Stimulated activated CD8-positive, alpha-beta memory T cell treated with anti-CD3 and anti-CD28 coated beads, Interleukin-4, amount 100 ng/mL, for 48 hours (primary cell): ENCODE data around the gene EXD3.
"Not testable (repeated sequence)": the region's sequence is repeated elsewhere in the genome, so short reads cannot be mapped to it uniquely, and the experiment has no call there.

Experiments used
- DNase-seq: peaks from one replicate; pipeline ENCODE4 v3.0.0-alpha.2; 2020

EXD3 gene

DNA sequence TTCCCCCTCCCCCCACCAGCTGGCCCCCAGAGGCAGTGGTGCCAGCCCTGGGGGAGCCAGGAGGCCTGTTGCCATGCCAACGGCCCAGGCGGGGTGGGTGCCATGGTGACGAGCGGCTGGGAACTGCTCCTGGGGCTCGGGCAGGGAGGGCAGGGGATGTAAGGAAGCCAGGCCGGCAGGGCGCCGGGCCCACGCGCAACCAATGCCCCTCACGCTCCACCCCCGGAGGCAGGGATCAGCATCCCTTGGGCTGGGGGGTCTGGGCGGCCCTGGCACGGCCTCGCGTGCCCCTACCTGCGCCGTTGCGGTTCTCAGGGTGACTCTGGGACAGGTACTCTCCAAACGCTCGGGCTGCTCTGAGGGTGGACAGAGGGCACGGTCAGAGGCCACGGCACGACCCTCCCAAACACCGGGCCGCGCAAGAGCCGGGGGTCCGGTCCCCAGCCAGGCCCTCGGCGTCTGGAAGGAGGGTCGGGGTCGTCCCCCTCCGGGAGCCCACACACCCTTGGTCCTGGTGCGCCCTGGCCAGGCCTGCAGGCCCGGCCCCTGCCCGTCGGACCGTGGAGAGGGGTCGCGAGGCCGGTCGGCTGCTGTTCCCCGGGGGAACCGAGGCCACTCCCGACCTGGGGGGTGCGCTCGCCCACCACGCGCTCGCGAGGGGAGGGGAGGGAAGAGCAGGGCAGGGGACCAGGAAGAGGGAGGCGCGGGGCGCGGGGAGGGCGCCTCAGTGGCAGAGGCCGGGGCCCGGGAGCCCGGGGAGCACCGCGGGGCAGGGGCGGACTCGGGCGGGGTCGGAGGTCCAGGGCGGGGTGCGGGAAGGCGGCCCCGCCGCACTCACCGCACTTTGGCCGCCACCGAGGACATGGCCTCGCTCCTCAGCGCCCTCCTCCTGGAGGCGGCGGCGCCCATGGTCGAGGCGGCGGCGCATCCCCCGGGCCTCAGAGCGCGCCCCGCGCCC is 35.5 kb upstream of the EXD3 start:
- DNase-seq = no peak

DNA sequence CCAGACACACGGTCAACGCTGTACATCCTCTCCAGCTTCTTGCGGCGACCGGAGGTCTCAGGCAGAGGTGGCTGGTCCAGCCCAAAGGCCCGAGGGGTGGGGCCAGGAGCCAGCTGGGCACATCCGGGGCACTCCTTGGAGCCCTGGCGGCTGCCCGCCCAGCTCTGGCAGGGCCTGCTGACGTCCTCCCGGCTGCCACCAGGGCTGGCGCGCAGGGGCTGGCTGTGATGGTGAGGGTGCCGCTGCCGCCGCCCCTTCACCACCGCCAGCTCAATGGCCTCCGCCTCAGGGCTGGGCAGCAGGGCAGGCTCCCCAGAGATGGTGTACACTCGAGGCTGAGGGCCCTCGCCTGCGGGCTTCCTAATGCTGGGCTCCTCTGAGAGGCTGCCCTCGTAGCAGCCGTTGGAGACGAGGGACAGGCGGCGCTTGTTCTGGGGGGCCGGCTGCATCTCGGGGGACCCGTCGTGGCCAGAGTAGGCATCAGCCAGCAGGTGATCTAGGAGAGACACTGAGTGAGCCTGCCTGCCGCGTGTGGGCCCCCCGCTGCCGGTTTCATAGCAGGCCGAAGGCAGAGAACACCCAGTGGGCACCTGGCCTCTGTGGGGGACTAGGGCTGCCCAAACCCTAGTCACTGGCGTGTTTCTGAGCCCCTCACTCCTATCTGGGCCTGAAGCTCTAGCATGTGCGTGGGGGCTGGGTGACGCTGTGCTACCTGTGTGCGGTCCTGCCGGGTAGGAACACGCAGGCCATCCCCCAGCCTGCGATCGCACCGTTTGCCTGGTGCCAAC is 34.6 kb upstream of the EXD3 start:
- no peak for DNase-seq

DNA sequence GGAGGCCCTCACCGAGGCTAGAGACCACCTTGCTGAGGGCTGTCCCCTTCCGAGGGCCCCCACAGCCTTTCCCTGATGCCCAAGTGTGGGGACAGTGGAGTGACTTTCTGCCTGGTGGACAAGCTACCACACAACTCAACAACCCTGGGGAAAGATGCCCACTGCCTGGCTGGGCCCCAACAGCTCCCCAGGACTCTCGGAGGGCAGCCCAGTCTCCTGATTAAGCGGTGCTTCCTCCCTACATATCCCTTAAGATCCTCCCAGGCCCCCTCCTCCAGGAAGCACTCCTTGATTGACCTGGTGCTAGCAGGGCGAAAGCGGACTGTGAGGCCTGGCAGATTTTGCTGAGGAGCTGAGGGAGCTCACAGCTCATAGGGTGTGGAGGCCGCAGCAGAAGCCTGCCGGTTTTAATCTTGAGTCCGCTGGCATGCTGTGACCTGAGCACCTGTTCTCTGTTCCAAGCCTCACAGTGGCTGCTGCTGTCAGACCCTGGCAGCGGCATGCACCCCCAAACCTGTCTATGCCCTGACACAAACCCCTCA is 34.0 kb upstream of the EXD3 start:
- no peak for DNase-seq

DNA sequence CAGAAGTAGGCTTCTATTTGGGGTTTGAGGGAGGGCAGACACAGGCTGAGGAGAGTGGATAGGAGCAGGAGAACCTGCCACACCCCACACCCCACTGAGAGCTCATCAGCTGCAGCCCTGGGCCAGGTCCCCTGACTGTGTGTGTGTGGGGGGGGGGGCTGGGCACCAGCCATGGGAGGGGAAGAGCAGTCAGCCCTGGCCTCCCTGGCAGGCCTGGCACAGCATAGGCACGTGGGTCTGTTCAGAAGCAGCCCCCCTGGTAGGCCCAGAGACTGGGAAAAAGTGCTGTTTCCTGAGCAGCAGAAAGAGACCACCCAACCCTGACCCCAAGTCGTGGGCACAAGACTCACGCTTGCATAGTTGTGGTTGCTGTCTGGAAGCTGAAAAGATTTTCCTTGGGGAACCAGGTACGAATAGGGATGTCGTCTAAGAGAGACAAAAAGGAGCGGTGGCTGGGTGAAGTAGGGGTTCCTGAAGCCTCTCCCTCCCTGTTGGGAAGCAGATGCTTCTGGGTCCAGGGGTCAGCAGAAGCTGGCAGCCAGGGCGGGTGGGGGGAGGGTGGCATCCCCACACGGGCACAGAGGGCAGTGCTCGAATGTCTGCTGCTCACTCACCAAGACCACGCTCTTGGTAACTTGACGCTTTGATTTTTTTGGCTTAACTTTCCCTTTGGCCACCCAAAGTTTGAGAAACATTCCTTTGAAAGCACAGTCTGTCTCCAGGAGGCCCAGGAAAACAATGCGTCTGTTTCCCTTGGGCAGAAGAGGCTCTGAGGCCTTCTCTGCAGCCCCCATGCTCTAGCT is 33.3 kb upstream of the EXD3 start:
- DNase-seq = no peak

DNA sequence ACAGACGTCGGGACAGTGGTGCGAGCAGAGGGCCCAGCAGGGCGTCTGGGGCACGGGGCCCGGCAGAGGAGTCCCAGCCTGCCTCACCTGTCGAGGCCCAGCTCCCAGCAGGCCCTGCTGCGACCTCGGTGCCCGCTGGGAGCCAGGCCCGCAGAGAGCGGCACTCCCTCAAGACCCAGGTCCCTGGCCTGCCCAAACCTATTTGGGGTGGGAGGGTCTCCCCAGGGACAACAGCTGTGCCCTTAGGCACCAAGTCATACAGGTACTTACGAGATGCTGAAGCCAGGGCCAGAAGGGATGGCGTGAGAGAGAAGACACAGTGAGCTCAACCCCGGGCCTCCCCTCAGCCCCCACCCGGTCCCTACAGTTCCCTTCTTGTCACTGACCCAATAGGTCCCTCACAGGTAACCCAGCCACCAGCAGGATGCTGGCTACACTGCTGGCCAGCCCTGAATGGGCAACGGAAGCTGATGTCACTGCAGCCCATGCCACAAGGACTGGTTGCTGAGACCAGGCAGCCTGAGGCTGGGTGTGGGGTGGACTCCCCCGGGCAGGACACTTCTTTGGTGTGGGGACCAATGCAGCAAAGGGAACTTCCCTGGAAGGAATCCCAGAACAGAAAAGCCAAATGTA is 32.5 kb upstream of the EXD3 start:
- no peak for DNase-seq

DNA sequence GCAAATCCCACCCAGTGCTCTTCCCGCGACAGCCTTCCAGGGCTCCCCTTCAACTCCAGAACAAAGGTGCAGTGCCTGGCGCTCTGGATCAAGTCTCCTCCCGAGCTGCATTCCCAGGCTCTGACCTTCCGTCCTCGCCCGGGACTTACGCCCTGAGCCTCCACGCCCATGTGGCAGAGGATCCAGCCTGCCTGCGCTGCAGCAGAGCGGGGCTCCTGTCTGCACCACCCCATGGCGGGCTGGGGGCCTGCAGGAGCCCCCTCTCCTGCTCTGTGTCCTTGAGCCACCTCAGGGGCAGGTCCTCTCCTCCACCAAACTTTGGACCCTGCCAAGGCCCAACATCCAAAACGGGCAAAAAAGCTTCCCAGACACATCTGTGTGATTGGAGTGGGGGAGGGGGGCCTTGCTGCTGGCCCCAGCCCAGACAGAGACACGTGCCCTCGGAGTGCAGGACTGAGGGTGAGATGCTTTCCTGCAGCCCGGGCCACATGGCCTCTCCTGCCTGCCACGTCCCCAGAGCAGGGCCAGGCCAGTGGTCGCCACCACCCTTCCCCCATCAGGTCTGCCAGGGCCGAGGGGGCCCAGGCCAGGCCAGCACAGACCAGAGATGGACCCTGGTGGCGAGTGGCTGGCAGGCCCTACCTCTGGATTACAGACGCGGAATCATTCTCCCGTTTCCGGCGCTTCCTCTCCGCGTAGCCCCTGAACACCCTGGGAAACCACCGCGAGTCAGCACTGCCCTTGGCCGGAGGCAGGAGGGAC is 31.8 kb upstream of the EXD3 start:
- DNase-seq = no peak

DNA sequence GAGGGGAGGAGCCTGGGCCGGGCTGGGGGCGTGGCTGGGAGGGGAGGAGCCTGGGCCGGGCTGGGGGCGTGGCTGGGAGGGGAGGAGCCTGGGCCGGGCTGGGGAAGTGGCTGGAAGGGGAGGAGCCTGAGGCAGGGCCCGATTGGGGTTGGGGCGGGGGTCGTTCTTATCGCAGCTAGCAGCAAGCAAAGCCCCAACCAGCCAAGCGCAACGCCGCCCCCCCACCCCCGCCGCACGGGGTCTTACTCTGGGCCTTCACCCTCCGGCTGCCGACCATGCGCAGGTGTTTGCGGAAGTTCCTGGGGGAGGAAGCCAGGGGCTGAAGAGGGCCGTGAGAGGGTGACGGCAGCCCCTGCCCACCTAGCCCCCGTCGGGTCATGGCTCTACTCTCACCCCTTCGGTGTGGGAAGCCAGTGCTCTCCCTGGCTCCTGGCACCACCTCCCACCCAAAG is 31.2 kb upstream of the EXD3 start:
- peak; percentile 61 for DNase-seq

DNA sequence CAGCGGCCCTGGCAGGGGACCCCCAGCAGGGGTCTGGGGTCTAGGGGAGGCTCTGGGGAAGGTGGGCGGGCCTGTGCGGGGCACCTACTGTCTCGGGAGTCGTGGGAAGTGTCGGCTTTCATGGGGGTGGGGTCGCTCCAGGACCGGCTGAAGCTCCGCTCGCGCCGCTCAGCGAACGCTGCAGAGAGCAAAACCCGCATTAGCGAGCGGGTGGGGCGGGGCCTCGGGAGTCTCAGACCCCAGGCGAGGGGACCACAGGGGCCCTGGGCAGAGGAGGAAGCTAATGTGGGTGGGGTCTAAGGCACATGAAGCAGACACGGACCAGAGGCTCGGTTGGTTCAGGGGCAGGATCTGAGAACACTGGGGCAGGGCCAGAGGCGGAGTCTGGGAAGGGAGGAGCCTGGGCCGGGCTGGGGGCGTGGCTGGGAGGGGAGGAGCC is 30.7 kb upstream of the EXD3 start:
- peak; percentile 80 for DNase-seq

DNA sequence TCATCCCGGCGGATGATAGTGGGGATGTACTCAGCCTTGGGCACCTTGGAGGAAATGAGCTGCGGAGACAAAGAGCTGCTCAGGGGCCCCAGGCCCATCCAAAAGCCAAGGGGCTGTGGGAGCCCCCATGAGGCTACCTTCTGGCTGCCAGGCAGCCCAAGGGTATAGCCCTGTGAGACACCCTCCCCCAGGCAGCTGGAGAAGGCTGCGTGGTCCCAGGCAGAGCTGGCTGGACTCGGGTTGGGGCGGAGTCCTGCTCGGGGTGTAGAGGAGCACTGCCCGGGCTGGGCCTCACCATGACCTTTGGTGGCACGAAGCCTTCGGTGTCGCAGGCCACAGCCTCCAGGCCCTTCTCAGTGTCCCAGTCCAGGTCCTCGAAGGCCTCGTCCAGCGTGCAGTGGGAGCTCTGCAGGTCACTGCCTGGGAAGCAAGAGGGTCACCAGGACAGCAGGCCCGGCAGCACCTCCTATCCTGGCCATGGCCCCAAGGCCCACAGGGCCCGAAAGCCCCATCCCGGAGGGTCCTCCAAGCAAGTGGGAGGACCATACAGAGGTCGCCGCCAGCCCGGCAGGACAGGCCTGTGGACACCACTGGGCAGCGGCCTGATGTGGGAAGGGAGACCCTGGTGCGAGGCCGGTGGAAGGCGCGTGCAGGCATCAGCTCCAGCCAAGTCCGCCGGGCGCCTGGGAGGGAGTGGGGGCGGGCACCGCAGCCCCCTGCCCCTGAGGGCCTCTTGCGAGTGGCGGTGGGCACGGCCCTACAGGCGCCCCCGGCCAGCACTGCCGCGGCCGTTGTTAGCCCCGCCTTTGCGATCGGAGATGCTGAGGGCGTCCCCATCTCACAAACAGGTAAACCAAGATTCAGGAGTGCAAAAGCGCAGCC is 30.0 kb upstream of the EXD3 start:
- no peak for DNase-seq

DNA sequence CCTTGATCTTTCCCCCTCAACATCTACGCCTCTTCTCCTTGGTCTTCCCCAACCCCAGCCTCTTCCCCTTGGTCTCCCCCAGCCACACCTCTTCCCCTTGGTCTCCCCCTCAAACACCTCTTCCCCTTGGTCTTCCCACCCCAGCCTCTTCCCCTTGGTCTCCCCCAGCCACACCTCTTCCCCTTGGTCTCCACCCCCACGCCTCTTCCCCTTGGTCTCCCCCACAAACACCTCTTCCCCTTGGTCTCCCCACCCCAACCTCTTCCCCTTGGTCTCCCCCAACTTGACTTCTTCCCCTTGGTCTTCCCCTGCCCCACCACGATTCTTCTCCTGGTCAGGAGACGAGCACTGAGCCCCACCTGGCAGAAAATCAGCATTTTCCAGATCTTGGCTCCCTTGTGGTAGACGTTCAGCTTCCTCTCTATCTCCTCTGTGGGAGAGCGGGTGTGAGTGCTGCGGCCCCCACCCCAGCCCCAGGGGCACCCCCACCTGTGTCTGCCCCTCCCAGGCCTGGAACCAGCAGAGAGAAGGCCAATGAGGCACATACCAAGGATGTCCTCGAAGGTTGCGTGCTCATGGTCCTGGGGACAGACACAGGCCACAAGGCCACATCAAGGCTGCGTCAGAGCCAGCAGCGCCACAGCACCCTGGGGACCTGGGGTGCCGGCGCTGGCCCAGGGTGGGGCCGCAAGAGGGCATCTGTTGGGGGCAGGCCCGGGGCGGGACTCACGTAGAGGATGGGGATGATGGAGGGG is 29.2 kb upstream of the EXD3 start:
- DNase-seq = no peak

DNA sequence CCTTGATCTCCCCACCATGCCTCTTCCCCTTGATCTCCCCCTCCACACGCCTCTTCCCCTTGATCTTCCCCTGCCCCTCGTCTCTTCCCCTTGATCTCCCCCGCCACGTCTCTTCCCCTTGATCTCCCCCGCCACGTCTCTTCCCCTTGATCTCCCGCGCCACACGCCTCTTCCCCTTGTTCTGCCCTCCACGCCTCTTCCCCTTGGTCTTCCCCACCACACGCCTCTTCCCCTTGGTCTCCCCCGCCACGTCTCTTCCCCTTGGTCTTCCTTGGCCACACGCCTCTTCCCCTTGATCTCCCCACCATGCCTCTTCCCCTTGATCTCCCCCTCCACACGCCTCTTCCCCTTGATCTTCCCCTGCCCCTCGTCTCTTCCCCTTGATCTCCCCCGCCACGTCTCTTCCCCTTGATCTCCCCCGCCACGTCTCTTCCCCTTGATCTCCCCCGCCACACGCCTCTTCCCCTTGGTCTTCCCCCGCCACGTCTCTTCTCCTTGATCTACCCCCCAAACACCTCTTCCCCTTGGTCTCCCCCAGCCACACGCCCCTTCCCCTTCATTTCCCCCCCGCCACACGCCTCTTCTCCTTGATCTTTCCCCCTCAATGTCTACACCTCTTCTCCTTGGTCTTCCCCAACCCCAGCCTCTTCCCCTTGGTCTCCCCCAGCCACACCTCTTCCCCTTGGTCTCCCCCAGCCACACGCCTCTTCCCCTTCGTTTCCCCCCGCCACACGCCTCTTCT is 28.5 kb upstream of the EXD3 start:
- DNase-seq = not testable (repeated sequence)

DNA sequence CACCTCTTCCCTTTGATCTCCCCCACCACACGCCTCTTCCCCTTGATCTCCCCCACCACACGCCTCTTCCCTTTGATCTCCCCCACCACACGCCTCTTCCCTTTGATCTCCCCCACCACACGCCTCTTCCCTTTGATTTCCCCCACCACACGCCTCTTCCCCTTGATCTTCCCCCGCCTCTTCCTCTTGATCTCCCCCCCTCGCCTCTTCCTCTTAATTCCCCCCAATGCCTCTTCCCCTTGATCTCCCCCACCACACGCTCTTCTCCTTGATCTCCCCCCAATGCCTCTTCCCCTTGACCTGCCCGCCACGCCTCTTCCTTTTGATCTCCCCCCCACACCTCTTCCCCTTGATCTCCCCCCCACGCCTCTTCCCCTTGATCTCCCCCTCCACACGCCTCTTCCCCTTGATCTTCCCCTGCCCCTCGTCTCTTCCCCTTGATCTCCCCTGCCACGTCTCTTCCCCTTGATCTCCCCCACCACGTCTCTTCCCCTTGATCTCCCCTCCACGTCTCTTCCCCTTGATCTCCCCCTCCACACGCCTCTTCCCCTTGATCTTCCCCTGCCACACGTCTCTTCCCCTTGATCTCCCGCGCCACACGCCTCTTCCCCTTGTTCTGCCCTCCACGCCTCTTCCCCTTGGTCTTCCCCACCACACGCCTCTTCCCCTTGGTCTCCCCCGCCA is 27.7 kb upstream of the EXD3 start:
- not testable (repeated sequence) for DNase-seq

DNA sequence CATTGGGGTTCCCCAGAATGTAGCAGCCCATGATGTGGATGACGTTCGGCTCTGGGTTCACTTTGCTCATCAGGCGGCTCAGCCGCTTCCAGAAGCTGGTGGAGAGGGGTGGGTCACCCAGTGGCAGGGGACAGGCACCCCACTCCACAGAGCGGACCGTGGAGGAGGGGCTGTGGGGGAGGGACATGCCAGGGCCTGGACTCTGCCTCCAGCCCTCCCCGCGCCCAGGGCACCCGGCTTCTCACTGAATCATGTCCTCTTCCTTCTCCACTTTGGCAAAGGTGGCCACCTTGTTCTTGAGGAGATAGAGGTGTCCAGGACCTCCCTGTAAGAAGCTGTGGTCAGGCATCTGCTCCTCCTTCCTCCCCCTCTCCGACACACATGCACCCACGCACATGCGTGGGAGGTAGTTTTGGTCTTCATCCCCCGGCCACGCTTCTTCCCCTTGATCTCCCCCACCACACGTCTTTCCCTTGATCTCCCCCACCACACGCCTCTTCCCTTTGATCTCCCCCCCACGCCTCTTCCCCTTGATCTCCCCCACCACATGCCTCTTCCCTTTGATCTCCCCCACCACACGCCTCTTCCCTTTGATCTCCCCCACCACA is 27.1 kb upstream of the EXD3 start:
- DNase-seq = peak; percentile 47

DNA sequence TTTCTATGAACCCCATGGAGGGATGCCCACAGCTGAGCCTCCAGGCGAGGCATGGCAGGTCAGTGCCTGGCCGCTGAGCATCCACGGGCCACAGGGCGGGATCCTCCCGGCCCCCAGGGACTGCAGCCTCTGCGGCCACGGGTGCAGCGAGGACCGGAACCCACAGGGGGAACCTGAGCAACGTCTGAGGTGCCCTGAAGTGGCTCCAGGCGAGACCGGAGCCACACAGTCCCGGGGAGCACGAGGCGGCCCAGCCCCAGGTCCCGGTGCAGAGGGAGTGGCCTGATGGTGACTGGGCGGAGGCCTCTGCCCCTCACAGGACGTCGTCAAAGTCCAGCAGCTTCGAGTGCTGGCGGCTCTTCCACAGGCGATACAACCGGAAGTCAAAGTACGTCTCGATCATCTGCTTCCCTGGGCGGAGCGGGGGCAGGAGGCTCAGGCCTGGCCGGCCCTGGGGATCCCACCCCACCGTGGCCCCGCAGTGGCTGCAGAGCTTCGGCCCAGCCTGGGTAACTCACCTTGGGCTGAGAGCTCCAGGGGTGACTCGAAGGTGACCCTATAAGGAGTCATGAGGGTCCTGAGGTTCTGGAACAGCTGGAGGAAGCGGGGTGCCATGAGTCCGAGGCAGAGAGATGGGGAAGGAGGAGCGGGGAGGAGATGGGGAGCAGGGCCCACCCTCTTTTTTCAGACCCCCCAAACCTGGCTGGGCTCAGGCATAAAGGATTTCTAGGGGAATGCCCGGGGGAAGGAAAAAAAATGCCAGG is 26.3 kb upstream of the EXD3 start:
- no peak for DNase-seq

DNA sequence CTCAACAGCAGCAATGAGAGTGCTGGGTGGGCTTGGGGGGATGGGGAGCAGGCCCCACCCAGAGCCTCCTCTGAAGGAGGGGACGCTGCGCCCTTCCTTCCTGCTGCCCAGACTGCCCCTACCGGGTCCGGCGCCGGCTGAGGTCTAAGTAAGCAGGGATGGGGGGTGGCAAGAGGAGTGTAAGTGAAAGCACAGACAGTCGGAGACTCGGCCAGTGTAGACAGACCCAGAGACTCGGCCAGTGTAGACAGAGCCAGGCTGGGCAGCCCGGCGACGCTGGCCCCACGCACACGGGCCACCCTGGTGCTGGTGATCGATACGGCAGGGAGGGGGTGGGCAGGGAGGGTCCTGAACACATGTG is 25.6 kb upstream of the EXD3 start:
- DNase-seq = no peak

DNA sequence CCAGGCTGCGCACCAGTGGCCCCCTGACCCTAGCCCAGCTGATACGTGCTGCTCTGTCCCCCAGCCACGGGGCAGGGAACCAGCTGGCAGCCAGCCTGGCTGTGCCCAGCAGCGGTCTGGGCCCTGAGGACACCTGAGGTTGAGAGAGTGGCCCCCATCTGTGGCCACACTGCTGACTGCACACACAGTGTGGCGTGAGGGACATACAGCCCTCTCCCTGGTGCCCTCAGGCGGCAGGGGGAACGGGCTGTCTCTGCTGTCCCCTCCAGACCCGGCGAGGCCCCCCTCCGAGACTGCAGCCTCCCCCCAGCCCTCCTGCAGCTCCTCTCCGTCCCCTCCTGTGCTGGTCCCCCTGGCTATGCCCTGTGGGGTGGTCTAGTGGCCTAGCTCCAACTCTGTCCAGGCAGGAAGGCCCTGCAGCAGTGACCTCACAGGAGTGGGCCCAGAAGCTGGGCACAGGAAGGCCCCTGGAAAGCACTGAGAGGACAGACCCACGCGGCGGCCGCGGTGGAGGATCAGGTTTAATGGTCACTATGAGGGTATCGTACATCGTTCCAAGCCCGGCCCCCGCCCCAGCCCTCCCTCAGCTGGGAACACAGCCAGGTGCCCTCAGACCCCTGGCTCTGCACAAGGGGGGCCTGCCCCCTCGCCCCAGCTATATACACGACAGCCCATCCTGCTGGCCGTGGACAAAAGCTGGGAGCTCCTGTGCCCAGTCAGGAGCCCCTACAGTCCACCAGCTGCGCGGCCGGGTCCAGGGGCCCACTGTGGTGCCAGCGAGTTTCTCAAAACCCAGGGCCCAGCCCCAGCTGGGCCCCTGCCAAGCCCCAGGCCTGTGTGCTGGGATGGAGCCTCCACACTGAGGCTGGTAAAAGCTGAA is 25.0 kb upstream of the EXD3 start:
- DNase-seq = no peak
